ENCODE data around the gene PCF11.

DNA sequence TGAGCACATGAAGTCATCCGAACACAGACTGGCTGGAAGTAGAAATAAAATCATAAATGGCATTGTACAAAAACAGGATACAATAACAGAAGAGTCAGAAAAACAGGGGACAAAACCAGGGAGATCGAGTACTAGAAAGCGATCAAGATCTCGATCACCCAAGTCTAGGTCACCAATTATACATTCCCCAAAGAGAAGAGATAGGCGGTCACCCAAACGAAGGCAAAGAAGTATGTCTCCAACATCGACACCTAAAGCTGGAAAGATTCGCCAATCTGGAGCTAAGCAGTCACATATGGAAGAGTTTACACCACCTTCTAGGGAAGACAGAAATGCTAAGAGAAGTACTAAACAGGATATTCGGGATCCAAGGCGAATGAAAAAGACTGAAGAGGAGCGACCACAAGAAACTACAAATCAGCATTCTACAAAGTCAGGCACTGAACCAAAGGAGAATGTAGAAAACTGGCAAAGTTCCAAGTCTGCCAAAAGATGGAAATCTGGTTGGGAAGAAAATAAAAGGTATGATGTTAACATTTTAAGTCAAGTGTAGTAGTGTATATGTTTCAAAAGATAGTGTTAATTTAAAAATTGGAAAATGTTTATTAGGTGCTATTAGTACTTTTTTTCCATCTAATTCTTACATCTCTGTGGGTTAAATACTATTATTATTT, 9.4 kb downstream of the PCF11 start:
- TF ChIP-seq, protein P1, sequence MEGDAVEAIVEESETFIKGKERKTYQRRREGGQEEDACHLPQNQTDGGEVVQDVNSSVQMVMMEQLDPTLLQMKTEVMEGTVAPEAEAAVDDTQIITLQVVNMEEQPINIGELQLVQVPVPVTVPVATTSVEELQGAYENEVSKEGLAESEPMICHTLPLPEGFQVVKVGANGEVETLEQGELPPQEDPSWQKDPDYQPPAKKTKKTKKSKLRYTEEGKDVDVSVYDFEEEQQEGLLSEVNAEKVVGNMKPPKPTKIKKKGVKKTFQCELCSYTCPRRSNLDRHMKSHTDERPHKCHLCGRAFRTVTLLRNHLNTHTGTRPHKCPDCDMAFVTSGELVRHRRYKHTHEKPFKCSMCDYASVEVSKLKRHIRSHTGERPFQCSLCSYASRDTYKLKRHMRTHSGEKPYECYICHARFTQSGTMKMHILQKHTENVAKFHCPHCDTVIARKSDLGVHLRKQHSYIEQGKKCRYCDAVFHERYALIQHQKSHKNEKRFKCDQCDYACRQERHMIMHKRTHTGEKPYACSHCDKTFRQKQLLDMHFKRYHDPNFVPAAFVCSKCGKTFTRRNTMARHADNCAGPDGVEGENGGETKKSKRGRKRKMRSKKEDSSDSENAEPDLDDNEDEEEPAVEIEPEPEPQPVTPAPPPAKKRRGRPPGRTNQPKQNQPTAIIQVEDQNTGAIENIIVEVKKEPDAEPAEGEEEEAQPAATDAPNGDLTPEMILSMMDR (IDR thresholded peaks at IDR 0.05) = no peak
- TF ChIP-seq POLR2A (IDR thresholded peaks at IDR 0.05) = no peak
